DOHH2 (cell line): ENCODE data around the gene PLAGL1.

ENCODE experiments used
- EZH2phosphoT487 ChIP-seq: fragments of 200-600 bp; sonication (generic); IDR thresholded peaks from 2 replicates; pipeline ENCODE4 v1.6.1; 2017; ENCODE audit warnings: borderline replicate concordance, mild to moderate bottlenecking, antibody characterized with exemption, low read length, moderate library complexity, mixed read lengths
- TF ChIP-seq, protein P1 (sequence below): fragments of 200-600 bp; sonication (generic); IDR thresholded peaks from one replicate; pipeline ENCODE4 v1.5.1; 2014; ENCODE audit warnings: antibody characterized with exemption, mild to moderate bottlenecking, low read depth, low read length; ENCODE audit not compliant: poor library complexity, severe bottlenecking

DNA sequence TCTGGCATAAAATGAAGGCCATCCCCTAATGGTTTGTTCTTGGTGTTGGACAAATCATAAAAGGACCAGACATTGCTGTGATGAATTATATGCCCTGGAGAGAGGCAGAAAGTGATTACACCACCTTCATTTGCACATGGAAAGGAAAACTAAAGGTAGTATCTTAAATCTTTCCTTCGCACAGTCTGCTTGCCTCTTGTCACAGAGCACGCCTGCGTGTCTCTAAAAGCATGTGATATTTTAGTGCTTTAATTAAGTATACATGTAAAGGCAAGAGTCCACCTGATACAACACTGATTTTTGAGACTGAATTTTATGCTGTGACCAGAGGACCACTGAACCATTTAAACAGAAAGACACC is 28.8 kb upstream of the PLAGL1 start:
- TF ChIP-seq, protein P1, sequence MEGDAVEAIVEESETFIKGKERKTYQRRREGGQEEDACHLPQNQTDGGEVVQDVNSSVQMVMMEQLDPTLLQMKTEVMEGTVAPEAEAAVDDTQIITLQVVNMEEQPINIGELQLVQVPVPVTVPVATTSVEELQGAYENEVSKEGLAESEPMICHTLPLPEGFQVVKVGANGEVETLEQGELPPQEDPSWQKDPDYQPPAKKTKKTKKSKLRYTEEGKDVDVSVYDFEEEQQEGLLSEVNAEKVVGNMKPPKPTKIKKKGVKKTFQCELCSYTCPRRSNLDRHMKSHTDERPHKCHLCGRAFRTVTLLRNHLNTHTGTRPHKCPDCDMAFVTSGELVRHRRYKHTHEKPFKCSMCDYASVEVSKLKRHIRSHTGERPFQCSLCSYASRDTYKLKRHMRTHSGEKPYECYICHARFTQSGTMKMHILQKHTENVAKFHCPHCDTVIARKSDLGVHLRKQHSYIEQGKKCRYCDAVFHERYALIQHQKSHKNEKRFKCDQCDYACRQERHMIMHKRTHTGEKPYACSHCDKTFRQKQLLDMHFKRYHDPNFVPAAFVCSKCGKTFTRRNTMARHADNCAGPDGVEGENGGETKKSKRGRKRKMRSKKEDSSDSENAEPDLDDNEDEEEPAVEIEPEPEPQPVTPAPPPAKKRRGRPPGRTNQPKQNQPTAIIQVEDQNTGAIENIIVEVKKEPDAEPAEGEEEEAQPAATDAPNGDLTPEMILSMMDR, result no peak
- TF ChIP-seq EZH2phosphoT487, result no peak
